T-helper 2 cell treated with Interferon-gamma antibody and Interleukin-4, amounts not matched to agents 100 ng/mL and 5 ng/mL, for 36 hours (primary cell): ENCODE measurements around the gene DGKZ. TPM values are rescaled to one million over a fixed set of nuclear protein-coding genes. Genes with fewer than 3 reads are reported as not detected.

Experiments used
- intact Hi-C: fragments of 100-400 bp; cut with micrococcal nuclease; formaldehyde crosslinking; loops from one replicate; pipeline ENCODE4 v1.15.1; 2023
- total RNA-seq: library from RNA; stranded (reverse); gene quantifications from 2 replicates; pipeline ENCODE4 v1.2.3, GENCODE V29; 2022

Gene DGKZ
- total RNA-seq, 1 donor from 2014 or later = 152 TPM

DNA sequence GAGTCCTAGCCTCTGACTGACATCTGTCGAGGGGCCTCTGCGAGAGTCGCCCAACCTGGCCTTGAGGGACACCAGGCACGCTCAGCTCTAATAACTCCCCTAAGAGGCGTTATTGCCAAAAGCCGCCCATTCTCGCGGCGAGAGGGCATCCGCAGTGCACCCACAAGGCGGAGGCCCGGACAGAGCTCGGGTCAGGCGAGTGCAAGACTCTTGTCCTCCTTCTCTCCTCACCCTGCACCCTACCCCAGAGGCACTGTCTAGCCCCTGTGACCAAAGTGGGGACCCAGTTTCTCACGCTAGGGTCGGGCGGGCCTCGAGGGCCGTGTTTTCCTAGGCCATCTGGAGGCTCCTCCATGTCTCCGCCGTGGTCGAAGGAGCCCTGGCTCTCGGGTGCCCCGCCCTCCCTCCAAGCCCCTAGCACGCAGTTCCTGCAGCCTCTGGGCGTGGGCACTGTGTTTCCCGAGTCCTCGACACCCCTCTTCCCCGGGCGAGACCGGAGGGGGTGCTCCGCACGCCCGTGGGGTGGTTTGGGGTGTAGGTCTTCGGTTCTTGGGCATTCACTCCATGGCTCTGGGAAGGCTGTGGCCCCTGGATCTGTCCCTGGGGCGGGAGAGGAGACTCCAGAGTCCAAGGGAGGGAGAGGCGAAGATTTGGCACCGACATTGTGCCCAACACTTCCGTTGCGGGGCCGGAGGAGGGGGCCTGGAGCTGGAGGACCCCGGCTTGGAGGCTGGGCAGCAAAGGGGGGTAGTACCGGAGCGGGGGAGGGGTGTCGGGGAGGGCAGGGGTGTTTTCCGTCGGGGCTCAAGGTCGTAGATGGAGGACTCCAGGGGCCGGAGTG is 43.3 kb downstream of the DGKZ start:
- intact Hi-C loops = no loop called here

DNA sequence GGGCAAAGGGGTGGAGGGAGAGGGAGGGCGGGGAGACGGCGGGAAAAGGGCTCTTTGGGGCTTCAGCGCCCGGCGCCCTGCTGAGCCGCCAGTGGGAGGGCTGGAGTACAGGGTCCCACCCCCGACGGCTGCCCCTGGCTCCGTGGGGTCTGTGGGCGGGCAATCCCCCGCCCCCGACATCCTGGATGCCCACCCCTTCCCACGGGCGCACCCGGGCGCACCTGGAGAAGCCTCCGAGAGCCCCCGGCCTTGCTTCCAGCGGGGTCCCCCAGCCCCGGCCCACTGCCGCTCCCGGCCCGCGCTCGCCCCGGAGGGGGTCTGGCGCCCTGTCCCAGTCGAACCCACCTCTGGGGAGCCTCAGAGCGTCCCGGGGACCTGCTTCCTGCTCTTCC is 43.9 kb downstream of the DGKZ start:
- intact Hi-C loops = no loop called here

DNA sequence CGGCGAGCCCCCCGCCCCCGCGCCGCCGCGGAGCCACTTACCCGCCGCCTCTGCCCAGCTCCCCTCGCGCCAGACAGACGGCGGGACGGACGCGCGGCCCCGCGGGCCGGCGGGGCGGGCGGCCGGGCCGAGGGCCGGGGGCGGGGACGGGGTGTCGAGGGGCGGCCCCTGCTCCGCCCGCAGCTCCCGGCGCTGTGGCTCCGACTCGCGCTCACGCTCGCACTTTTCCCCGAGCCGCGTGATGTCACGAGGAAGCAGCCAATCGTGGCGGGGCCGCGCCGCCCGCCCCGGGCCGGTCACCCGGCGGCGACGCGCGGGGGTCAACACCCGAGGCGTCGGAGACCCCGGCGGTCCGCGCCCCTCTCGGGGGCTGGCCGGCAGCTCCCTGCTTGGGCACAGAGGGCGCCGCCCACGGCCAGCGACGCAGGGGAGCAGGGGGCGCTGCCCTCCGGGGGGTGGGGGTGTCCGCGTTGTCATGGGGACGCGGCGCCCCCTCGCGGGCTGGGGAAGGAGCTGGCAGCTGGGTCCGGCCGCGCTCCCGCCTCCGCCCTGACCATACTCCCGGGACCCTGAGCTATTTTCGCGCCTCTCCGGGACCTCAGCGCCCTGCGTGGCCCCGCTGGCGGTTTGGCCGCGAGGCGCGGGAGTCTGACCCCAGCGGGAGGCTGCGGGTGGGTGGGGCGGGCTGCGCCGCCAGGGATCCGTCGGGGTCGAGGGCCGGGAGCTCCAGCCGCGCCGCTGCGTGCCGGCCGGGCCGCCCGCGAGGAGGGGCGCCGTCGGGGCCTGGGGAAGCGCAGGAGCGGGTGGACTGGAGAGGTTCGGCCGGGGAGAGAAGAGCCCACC is 44.5 kb downstream of the DGKZ start, which contains the start of gene CHRM4:
Gene CHRM4, minus strand, starts transcription at position 199 of the 843 bp plus-strand sequence. CDS start 5,219 bp downstream, outside the sequence.
- intact Hi-C loops = loop anchor here (2.0 kb wide), 2 partner anchors 45 to 147 kb away; partner anchors contain the start of gene DGKZ

DNA sequence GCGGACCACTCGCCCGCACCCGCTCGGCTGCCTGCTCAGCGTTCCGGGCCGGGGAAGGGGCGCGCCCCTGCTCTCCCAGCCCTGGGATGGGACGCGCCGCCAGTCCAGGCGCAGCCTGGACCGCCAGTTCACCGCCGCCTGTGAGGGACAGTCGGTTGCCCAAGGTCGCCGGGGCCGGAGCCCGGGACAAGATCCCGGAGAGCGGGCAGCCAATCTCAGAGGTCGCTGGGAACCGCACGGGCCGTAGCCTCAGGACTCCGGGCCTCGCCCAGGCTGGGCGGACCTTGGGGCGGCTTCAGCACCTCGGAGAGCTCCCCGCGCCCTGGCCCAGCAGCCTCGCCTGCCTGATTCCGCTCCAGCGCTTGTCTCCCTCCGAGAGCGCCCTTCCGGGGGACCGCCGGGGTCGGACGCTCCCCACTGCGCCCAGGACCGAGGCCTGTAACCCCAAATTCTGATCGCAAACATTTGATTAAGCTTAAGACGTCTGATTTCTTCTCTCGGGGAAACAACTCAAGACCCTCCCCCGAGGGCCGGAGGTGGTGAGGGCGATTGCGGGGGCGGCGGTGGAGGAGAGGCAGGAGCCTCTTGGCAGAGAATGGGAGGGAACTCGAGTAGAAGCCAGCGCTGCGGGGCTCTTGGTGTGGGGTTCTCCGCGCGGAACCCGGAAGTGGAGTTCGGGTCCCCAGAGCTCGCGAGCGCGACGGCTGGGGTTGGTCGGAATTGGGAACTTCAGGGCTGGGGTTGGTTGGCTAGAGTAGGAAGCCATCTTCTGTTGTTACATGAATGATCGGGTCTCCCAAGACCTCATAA is 45.4 kb downstream of the DGKZ start:
- intact Hi-C loops = loop anchor here (2.0 kb wide), 2 partner anchors 46 to 146 kb away; partner anchors contain the start of gene DGKZ

DNA sequence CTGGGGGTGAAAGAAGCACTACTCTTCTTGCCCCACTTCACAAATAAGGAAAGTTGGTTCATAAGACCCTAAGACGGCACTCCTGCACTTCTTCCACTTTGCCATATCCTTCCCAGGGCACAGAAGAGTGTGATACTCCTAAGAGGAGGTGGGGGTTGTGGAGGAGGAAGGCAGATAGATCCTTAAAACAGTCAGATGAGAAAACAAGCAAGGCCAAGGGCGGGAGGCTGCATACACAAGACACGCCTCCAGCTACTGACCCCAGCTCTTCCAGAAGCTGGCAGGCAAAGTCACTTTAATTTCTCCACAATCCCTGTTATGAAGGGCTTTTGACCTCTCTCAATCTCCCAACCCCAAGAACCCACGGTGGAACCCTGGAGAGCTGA is 46.0 kb downstream of the DGKZ start:
- intact Hi-C loops = loop anchor here (2.0 kb wide), 2 partner anchors 46 to 146 kb away; partner anchors contain the start of gene DGKZ

DNA sequence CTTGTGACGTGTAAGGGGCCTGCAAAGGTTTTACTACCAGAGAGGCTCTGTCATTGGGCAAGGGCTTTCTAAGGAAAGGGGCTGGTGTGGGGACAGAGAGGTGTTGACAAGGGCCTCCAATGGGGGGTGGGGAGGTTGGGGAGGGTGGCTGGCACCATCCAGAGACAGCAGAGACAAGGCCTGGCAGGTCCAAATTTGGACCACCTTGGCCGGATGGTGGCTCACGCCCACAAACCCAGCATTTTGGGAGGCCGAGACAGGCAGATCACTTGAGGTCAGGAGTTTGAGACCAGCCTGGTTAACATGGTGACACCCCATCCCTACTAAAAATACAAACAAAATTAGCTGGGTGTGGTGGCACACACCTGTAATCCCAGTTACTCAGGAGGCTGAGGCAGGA is 46.5 kb downstream of the DGKZ start:
- intact Hi-C loops = loop anchor here (2.0 kb wide), 2 partner anchors 47 to 145 kb away; partner anchors contain the start of gene DGKZ

DNA sequence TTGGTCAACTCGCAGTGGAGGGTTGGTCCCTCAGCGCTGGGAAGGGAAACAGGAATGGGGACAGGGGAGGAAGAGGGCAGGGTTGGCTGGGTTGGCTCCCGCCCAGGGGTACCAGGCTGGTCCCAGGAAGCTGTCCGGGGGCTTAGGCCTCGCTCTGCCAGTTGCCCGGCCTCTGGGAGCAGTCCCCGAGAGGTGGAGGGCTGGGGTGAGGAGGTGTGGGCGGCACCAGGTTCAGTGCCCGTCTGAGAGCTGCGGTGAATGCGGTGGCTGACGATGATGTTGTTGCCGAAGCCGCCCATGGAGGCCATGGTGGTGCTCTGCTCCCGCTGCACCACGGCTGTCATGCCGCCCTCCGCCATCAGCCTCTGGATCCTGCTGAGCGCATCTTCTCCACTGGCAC is 50.3 kb downstream of the DGKZ start:
- intact Hi-C loops = no loop called here

DNA sequence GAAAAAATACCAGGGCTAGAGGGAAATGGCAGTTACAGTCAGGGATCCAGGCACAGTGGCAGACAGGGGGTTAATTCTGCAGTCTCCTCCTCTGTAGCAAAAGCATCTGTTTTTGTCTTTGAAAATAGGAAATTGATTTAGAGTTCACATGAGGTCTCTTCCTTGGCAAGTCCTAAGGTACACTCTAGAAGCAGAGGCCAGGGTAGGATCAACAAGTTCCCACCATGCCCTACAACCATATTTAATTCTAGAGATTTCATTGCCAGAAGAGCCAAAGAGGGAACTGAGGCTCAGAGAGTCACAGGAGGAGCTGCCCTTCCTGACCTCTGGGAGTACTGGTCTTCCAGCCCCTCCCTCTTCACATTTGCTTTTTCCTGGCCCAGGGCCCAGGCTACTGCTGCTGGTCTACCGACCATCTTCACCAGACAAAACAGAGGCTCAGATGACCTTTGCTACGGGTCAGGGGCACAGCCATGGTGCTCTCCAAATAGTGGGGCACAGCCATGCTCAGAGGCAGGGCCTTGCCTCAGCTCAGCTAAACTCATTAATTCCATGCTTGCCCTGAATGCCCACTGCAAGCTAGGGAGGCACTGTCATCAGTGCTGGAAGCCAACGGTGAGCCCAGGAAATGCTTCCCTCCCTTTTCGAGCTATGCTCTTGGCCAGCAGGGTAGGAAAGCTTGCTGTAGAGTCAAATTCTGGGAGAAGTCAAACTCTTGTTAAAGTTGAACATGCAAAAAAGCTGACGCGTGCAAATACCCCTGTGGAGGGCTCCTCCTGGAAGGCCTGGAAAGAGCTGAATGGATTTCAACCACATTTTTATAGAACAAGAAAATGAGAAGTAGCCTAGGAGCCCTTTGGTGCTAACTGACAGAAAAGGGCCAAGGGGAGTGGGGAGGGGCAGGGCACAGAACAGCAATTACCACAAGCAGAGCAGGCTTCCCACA is 56.0 kb downstream of the DGKZ start:
- intact Hi-C loops = no loop called here

DNA sequence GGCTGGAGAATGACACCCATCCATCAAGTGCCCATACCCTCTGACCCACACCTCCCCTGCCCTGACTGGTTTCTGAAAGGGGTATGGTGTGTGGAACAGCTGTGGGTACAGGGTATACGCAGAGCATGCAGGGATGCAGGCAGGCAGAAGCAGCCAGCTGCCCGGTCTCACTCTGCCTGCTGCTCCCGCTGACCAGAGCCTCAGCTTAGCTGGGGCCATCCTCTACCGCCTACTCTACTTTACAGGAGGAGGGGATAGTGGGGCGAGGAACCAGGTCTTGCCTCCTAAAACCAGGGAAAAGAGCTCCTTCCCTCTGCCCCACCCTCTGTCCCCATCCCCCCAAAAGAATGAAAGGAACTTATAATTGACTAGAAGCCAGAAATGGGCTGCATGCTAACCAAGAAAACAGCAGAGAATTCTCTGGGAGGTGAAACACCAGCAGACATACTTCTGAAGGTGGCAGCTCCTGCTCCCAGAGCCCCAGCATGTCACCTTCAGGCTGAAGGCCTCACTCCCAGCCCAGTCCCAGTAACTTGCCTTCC is 57.3 kb downstream of the DGKZ start:
- intact Hi-C loops = no loop called here

DNA sequence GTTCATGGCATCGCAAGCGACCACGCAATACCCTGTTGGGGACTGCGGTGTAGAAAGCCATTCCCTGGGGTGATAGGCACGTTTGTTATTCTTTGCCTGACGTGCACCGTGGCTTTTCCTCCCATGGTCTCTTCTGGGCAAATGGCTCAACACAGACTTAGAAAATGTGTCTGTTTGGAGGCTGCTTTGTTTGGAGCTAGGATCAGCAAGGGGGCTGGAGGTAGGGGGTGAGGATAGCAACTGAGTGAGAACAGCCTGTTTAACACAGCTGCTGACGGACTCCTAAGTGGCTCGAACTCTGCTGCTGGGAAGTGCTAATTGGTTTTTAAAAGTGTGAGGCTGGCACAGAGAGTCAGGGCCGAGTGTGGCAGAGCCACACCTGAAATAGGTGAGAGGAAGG is 60.4 kb downstream of the DGKZ start:
- intact Hi-C loops = no loop called here

DNA sequence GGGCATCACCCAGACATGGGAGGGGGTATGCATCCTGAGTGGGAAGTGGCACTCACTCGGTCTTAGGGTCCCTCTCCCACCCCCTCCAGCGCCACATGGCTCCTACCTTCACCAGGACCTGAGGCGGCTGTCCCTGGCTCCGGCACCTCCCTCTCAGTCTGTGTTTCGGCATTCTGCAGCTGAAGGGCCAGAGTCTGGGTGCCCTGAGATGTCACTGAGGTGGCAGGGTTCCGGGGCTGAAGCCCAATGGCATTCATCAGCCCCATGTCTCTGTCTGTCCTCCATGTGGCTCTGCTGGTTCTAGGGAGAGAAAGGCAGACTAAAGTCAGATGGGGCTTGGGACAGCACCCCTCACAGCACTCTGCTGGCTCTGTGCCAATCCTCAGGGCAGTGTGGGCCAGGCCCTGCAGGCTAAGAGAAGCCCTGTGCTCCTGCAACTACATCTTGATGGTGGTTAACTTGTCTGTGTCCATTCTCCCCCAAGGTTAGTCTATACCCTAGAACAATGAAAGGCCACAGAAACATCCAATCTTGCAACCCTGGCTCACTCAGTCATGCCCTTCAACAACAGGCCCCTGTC is 61.2 kb downstream of the DGKZ start:
- intact Hi-C loops = no loop called here

DNA sequence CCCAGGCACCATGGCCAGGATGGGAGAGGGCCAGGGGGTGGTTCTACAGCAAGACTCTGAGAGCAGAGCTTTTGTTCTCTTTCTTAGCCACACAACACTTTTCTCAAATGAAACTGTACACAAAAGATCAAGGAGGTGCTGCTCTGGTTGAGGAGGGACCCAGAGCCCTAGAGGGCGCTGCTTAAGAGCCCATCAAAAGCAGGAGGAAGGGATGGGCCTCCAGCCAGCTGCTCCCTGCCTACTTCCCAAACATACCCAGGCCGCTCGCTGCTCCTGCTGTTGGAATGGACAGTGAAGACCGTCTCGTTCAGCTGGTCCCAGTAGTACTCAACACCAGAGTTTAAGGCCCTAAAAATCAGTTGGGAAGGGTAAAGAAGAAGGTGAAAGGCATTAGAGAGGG is 62.8 kb downstream of the DGKZ start:
- intact Hi-C loops = no loop called here

DNA sequence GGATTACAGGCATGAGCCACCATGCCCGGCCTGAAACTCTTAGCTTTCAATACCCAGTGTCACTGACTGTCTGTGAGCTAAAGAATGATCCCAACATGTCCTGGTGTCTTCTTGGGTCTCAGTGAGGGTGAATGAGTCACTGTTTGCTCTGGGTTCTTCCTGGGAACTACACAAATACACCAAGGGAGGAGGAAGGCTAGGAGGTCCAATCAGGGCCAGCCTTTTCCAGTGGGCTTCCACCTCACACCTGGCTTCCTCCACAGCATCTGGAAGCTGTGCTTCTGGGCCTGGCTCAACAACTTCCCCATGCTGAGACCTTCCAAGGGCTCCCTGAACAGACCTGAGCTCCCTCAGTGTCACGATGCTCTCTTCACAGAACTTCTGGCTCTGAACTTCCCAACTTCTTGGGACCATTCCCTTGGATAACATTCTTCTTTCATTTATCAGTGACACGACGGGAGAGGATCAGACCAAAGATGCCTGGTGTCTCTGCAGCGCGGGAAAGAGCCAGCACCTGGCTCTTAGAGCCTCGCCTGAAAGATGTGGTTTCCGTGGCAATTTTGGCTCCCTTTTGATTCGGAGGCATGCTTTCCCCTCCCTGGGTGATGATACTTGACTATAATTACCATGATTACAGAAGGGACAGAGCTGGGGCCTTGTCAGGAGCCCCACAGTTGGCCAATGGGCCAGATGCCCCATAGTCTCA is 66.7 kb downstream of the DGKZ start:
- intact Hi-C loops = no loop called here

DNA sequence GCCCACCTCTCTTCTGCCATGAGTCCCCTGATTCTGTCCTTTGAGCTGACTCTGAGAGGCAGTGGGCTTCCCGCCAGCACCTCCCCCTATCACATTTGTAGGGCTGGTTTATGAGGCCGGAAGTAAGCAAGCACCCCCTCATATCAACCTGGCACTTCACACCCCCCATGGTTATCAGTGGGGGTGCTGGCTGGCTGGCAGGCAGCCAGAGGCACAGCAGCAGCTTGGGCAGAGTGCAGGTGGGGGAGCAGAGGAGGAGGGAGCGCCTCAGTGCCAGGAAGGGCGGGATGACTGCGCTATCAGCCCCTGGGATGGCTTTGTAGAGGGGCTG is 67.2 kb downstream of the DGKZ start:
- intact Hi-C loops = no loop called here

DNA sequence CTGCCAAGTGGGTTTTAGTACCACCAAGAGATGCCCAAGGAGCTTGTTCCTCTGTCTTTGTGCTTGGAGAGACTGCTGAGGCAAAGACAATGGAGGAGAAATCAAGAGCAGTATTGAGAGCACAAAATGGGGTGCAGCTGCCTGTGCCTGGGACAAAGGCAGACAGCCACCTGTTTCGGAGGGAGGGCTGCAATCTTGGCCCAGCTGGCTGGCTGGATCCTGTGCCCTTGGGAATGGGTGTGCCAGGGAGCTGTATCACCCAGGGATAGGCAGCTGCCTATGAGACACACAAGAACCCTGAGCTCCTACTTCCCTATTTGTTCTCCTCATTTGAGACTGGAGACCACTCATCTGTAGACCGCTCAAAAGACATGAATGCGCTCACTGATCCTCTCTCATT is 67.6 kb downstream of the DGKZ start:
- intact Hi-C loops = no loop called here

DNA sequence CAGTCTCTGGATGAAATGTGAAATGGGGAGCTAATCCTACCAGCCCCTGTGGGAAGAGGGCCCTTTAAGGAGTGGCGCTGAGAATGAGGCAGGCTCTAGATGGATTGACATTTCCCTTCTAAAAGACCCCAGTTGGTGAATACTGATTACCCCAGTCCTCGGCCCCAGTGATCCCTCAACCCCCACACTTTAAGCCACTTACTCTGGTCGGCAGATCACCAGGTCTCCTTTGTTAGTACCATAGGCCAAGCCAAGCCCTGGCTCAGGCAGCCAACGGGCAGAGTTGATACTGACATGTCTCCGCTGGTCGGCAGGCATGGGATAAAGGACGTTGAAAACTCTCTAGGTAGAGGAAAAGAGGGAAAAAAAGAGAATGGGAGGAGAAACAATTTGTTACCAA is 70.4 kb downstream of the DGKZ start:
- intact Hi-C loops = no loop called here

DNA sequence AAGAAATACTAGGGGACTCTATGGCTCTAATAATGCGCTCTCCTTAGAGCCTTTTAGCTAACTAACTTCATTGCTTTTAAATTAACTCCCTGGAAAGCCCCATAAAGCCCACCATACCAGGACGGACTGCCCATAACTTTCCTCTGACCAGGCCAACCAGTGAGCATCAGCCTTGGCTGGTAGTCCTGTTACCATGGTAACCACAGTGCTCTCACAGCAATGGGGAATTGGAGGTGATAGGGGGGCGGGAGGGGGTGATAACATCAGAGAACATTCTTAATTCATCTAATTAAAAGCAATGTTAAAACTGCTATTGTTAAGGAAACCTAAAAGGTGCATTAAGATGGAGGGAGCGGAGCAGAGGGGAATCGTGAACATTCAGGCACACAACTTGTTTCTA is 71.5 kb downstream of the DGKZ start:
- intact Hi-C loops = no loop called here

DNA sequence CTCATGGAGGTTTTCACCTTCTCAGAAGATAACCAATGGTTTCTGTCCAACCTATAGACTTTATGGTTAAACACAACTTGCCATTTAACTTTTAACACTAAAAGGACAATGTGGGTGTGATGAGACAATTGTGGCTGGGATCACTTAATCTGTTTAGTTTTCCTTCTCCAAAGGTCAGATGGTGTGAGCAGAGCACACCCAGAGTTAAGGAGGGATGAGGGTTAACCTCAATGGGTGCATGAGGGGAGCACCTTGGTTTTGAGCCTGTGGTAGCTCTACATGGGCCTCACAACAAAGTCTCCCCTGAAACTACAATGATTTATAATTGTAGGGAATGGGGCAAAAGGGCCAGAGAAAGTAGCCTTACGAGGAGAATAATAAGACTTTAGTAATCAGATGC is 73.2 kb downstream of the DGKZ start:
- intact Hi-C loops = no loop called here

DNA sequence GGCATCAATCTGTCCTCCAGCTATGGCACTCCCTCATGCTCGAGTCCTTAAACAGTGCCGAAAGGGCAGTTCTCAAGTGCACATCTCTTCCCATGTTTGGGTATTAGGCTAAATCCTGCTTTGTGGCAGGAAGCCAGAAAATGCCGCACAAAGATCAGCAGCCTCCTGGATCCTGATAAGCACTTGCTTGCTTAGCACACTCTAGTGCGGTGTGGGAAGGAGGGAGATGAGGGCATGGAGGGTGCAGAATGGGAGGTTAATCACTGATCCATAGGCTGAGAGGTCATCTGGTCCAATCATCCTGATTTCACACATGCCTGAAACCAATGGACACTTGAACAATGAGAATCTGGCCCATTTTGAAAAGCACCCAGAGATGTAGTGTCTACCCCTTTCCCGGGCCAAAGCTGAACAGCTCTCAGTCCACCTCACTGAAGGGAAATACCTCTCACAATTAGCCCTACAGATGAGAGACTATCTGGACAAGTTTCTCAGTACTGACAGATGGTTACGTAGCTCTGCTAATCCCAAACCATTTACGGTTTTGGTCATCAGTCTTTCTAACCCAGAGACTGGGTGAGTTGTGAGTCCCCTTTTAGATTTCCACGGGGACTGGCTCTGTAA is 74.1 kb downstream of the DGKZ start:
- intact Hi-C loops = no loop called here
